Bone marrow (tissue), 2 donors: Measurements from ENCODE around the gene TPM4.
"Not testable (repeated sequence)": the region's sequence is repeated elsewhere in the genome, so short reads cannot be mapped to it uniquely, and the experiment has no call there.

Experiments
- DNase-seq, 2 donors: peaks; one replicate each; lab custom pipeline; 2025; lab: John Stamatoyannopoulos, UW

Gene TPM4

DNA sequence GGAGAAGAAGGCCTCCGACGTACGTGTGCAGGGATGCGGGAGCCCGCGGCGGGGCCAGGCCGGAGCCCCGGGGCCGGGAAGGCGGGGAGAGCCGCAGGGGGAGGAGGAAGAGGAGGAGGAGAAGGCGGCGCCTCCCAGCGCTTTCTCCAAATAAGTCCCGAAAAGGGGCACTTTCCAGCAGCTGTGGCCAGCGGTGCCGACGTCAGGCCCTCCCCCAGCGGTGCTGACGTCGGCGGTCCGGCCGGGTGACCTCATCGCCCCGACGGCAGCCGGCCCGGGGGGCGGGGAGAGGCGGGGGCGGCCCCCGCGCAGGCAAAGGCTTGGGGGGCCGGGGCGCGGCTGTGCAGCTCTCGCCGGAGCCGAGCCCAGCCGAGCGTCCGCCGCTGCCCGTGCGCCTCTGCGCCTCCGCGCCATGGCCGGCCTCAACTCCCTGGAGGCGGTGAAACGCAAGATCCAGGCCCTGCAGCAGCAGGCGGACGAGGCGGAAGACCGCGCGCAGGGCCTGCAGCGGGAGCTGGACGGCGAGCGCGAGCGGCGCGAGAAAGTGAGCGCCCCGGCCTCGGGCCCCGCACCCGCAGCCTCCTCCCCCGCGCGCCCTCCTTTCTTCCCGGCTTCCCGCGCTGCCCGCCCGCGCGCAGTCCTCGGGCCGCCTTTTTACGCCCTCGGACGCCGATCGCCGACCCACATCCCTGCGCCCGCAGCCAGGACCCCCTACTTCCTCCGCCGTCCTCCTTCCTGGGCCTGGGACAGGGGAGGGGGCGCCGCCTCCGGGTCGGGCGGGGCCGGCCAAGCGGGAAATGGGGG, at the start of gene TPM4:
TSS of gene TPM4 (plus strand) at position 342 of the 804 bp plus-strand sequence. CDS start at position 413, 71 bp downstream.
- DNase-seq, result peak; percentile 13 to 73

DNA sequence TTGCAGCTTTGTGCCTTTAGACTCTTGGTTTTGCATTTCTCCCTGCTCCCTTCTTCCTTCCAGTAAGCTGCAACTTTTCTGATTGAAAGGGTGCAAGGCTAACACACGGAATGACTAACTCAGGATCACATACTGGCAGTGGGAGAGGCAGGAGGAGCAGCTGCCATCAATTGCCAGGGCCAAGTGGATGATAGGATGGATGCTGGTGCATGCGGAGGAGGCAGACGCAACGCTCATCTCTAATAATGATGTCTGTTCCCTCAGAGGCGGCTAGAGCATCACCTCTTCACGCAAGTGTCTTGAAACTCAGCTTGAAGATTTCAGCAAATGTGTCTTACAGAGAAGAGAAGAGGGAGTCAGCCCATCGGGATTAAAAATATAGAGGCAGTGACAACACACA, 49.5 kb upstream of the TPM4 start:
- no peak for DNase-seq

DNA sequence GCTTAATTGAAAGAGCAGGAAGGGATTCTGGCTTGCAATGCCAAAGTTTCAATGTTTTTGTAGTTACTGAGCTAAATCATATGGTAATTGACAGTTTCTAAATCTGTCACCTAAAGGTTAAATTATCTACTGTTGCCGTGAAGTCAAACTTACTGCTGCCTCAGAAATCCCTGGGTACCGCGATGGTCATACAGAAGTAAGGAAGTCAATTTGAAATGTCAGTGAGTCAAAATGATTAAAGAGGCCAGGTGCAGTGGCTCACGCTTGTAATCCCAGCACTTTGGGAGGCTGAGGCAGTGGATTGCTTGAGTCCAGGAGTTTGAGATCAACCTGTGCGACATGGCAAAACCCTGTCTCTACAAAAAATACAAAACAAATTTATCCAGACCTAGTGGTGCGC, 48.8 kb upstream of the TPM4 start:
- no peak for DNase-seq

DNA sequence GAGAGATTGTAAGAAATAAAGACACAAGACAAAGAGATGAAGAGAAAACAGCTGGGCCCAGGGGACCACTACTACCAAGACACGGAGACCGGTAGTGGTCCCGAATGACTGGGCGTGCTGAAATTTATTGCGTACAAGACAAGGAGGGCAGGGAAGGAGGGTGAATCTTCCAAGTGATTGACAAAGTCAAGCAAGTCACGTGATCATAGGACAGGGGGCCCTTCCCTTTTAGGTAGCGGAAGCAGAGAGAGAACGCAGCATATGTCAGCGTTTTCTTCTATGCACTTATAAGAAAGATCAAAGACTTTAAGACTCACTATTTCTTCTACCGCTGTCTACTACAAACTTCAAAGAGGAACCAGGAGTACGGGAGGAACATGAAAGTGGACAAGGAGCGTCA, 46.1 kb upstream of the TPM4 start:
- DNase-seq, result not testable (repeated sequence)

DNA sequence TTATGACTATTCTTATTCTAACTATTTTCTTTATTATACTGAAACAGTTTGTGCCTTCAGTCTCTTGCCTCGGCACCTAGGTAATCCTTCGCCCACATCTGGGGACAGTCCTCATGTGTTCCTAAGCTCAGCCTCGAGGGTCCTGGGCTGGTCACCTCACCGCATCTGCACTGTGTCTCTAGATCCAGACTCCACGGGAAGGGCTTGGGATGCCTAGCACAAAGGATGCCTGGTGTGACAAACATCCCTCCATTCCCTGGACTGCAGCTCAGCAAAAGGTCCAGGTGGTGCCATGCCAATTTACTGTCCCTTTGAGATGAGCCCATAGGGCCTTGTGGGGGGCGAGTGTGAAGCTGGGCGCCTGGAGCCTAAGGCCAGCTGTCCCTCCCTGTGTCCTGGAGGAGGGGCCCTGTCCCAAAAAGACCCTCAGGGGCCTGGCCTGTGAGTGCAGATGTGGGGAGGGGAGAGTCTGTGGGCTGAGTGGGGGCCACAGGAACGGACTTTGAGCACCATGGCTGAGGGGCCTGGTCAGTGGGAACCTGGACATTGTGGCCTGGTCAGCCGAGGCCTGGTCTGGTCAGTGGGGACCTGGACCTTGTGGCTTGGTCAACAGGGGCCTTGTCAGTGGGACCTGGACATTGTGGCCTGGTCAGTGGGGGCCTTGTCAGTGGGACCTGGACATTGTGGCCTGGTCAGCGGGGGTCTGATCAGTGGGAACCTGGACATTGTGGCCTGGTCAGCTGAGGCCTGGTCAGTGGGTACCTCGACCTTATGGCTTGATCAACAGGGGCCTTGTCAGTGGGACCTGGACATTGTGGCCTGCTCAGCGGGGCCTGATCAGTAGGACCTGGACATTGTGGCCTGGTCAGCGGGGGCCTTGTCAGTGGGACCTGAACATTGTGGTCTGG, 45.1 kb upstream of the TPM4 start:
- no peak for DNase-seq

DNA sequence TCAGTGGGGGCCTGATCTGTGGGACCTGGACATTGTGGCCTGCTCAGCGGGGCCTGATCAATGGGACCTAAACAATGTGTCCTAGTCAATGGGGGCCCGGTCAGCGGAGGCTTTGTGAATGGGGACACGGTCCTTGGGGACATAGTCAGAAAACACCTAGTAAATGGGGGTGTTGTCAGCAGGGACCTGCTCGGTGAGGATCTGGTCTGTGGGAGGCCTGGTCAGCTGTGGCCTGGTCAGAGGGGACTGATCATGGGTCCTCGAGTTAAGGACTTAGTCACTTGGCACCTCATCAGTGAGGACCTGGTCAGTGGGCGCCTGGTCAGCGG, 44.5 kb upstream of the TPM4 start:
- no peak for DNase-seq

DNA sequence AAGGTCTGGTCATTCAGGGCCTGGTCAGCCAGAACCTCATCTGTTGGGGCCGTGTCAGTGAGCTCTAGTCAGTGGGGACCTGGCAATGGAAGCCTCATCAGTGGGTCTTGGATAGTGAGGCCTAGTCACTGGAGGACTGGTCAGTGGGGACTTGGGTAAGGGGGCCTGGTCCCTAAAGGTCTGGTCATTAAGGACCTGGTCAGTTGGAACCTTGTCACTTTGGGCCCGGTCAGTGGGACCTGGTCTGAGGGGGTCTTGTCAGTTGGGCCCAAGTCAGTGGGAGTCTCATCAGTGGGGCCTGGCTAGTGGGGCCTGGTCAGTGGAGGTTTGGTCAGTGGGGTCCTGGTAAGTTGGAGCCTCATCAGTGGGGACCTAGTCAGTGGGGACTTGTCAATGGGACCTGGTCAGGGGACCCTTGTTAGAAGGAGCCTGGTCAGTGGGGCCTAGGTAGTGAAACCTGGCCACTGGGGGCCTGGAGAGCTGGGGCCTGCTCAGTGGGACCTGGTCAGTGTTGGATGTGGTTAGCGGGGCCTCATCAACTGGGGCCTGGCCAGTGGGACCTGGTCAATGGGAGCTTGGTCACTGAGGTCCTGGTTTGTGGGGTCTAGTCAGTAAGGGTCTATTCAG, 43.7 kb upstream of the TPM4 start:
- DNase-seq, result no peak

DNA sequence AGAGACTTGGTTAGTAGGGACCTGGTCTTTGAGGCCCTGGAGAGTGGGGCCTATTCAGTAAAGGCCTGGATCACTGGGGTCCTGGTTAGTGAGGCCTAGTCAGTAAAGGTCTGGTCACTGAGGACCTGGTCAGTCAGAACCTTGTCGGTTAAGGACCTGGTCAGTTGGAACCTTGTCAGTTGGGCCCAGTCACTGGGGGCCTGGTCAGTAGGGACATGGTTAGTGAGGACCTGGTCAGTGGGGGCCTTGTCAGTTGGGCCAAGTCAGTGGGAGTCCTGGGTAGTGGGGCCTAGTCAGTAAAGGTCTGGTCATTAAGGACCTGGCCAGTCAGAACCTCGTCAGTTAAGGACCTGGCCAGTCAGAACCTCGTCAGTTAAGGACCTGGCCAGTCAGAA, 43.2 kb upstream of the TPM4 start:
- DNase-seq, result no peak

DNA sequence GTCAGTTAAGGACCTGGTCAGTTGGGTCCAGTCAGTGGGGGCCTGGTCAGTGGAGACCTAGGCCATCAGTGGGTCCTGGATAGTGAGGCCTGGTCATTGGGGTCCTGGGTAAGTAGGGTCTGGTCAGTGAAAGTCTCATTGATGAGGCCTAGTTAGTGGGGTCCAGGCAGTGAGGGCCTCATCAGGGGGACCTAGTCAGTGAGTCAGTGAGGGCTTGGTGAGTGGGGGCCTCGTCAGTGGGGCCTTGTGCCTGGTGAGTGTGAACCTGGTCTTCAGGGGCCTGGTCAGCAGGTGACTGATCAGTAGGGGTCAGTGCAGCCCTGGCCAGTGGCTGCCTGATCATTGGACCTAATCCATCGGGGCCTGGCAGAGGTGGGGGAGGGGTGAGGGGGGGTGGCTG, 42.6 kb upstream of the TPM4 start:
- DNase-seq, result no peak

DNA sequence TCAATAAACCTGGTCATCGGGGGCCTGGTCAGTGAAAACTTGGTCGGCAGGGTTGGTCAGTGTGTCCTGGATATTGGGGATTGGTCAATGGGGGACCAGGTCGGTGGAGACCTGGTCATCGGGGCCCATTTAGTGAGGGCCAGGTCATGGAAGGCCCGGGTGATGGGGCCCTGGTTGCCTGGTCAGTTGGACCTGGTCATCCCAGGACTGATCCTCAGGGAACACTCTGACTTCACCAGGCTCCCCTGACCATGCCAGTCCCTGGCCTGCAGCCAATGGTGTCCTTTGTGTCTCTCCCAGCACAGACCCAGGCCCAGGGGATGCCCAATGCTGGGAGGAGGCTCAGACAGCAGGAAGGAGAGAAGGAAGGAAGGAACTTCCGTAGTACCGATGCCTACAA, 42.1 kb upstream of the TPM4 start:
- no peak for DNase-seq

DNA sequence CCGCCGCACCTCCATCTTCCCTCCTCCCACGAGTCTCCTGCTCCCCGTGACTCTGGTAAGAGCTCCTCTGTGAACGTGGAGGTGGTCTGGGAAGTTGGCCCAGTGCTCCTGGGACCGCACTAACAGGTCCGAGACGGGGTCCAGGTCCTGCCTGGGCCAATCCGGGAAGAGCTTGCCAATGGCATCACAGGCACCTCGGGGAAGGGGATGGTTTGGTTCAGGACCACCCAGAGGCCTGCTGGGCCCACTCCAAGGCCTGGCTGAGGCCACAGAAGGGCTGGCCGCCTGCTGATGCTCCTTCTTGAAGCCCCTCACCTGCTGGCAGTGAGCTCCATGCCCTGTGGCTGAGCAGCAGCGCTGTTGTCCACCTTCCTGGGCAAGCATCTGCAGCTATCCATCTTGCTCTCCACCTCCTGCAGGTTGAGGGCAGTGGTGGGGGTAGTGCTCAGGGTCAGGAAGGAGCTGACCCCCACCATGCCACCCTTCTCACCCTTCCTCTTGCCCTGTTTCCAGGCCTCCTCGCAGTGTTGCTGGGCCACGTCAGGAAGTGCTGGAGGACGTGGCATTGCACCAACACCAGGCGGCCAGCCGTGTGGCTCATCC, 41.2 kb upstream of the TPM4 start:
- DNase-seq, result no peak

DNA sequence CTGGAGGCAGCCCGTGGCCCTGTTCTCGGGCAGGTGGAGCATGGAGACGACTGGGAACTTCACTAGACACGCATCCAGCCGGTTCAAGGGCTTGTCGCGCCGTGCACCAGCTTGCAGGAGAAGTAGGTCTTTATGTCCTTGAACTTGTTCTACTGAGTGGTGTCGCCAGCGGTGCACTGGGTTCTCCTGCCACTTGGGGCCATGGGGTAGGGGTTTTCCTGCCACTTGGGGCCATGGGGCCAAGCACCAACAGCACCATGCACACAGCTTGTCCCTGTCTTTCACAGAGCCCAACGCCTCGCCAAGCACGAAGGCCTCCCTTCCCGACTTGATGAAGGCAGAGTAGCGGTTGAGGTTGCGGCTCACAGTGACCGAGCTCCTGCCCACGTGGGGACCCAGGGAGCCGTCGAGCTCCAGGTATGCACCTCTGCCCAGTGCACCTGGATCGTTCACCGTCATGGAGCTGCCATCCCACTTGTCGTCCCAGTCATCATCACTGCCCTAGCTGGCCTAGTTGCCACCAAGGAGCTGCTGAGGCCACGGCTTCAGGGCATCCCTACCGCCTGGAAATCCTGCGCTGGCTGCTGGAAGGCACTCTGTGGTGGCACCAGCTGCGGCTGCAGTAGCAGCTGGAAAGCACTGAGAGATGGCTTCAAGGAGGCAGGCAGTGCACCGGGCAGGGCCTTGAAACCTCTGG, 40.5 kb upstream of the TPM4 start:
- no peak for DNase-seq

DNA sequence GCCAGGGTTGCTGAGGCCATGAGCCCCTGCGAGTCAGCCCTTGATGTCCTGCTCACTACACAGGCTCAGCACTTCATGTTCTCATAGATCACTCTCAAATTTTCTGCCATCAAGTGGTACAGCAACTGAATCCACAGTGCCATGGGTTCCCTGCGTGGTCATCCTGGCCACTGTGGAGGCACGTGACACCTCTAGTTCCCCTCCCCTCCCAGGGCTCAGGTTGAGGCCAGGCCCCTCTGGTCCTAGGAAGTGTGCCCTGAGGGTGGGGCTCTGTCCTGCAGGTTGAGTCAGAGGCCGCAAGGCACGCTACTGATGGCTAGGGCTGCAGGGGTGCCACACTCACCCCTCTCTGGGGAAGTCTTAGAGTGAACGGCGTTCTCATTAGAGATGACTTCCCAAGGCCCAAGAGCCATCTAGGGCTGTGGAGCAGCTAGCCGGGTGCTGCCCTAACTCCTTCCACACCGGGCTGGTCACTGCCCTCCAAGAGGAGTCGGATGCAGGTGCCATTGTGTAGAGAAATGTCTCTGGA, 39.8 kb upstream of the TPM4 start:
- DNase-seq, result no peak

DNA sequence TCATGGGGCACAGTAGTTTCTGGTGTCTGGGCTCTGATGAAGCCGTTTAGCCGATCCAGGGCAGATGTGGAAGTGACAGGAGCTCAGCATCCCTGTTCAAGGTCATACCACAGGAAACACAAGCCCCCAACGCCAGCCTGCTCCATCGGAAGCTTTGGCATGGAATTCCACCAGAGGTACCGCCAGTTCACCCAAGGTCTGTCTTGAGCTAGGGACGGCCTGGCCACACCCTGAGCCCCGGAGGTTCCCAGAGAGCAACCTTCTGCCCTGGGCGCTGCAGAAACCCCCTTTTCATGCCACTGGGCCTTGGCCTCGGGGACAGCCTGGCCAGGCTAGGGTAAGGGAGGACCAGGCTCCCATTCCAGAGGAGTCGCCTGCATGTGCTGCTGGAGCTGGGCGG, 39.4 kb upstream of the TPM4 start:
- no peak for DNase-seq

DNA sequence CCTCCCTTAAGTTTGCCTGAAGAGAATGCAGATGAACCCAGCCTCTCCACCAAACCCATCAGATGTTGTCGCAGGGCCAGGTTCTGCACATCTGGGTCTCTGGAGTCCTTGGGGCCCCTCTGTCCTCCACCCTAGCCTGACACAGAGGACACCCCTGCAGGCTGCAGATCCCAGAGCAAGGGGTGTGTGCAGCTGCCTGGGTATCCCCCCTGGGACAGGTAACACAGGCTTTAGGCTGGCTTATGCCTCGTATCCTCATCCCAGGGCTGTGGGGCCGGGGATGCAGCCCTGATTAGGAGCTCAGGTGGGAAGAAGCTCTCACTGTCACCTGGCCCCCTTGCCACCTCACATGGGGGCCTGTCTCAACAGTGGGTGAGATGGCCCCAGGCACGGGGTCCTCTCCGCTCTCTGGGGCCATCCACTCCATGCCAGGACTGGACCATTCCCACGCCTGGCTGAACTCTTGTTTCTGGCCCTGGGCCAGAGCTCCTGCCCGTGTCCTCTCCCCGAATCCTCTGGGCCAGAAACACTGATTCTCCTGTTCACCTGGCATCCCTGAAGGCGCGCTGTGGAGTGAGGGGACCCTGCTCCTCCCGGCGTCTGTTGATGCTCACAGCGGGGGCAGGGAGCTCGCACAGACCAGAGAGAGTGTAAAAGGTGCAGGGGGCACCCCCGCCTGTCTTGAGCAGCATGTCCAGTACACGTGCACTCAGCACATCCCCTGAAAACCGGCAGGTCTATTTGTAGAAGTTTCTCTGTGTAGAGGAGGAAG, 38.7 kb upstream of the TPM4 start:
- no peak for DNase-seq

DNA sequence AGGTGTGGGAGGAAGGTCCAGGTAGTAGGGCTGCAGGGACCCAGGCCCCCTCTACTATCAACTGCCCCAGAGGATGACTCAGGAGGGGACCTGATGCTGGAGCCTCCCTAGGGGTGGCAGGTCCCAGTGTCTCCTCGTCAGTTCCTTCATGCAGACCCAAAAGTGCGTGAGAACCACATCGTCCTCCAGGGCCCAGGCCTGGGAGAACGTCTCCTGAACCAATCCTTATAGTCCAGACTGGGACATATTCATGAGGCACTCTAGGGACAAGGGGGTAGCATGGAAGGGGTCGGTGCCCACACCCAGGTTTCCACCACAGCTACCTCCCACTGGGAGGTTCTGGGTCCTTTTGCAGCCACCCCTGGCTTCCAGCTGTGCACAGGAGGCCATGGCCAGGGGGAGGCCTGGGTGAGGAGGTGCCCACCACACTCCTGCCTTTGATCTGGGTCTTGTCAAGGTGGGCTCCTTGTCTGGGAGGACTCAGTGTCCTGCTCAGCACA, 38.0 kb upstream of the TPM4 start:
- DNase-seq, result no peak

DNA sequence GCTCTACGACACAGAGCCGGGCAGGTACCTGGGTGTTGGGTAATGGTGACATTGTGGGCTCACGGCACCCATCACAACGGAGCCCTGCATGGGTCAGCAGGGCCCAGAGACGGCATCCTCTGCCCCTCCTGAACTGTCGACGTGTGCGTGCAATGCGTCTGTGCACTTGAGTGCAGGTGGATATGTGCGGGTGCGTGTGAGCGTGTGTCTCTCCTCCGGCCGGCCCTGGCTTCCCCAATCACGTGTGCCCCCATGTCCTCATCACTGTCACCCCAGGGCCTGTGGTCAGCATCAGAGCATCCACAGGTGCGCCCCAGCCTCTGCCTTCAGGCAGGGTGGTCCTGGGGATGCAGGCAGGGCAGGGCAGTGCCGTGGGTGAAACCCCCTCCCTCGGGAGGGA, 37.2 kb upstream of the TPM4 start:
- DNase-seq, result no peak

DNA sequence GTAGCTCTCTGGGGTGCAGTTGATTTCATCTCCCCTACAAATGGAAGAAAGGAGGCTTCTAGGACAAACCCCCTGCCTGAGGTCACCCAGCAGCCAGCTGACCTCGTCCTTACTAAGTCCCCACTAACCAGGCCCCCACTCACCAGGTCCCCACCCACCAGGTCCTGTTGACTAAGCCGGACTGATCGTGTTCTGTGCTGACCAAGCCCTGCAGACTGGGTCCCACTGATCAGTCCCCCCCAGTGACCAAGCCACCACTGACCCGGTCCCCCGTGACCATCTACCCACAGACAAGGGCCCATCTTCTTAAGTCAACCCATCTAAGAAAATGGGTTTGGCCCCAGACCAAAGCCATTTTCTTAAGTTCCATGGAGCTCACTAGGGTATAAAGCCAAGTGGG, 36.8 kb upstream of the TPM4 start:
- DNase-seq, result no peak

DNA sequence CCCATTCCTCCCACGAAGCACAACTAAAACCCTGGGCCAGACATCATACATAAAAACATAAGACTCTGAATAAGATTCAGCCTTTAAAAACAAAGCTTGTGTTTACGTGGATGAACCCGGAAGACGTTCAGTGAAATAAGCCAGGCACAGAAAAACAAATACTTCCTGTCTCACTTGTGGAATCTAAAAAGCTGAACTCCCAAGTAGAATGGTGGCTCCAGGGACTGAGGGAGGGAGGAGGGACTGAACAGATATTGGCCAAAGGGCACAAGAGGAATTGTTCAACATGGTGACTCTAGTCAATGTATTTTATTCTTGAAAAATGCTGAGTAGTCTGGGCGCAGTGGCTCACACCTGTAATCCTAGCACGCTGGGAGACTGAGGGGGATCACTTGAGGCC, 35.7 kb upstream of the TPM4 start:
- DNase-seq, result no peak

DNA sequence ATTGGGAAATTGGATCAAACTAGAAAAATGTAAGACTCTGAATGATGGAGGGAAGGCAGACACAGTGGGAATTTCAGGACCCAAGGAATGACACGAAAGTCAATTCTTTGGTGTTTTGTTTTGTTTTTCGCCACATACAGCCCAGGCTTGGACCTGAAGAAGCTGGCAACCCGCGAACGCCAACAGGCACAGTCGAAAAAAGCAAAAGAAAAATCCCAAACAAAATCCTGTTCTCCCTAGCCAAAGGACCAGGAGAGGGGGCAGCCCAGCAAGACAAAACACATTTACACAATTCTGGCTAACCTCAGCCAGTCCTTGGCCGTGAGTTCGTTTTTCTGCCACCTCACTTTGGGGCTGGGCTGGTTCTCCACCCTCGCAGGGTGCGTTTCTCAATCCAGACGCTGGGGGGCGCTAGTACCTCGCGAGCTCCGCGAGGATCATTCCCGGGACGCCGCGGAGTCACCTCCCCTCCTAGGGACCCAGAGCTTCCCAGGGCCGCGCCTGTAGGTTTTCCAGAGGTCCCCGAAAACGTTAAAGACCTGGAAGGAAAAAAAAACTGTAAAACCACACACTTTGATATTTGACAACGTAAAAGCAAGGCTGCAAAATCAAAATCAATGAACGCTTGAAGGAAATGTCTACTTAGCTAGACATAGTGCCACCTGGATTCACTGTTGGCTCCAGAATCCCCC, 34.9 kb upstream of the TPM4 start:
- peak; percentile 27 to 46 for DNase-seq
